Ishikawa (cell line): ENCODE measurements around the gene CLMN.

Source experiments
- EGR1 ChIP-seq: IDR thresholded peaks from 2 replicates; pipeline ENCODE4 v1.6.1; 2012
- NFIC ChIP-seq: IDR thresholded peaks from 2 replicates; pipeline ENCODE4 v1.6.1; 2012
- TAF1 ChIP-seq: IDR thresholded peaks from 2 replicates; pipeline ENCODE4 v1.6.1; 2012; ENCODE audit warnings: low read depth, mild to moderate bottlenecking
- YY1 ChIP-seq: IDR thresholded peaks from 2 replicates; pipeline ENCODE4 v1.6.1; 2012; ENCODE audit warnings: low read depth

DNA sequence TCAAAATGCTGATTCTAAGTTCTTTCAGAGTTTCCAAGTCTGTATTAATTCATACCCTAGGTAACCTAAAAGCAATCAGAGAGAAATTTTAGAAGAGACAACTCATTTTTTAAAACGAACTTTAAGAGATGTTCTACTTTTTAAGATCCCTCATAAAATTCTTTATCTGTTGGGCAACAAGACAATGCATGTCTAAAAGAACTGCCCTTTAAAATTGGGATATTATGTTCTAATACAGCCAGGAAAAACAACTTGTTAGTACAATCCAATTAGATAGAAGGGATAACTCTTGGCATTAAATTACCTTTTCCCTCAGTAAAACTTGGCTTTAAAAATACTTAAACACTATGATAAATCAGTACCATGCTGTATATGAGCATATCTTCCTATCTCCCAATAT, 178.0 kb downstream of the CLMN start:
- TF ChIP-seq YY1 (no peak), EGR1 (no peak), TAF1 (no peak), NFIC (no peak)
